Panc1 (cell line): Measurements from ENCODE around the gene C2CD4A. TPM values are rescaled to one million over a fixed set of nuclear protein-coding genes. Genes with fewer than 3 reads are reported as not detected.

ENCODE experiments used
- ATAC-seq: fragments of 200-7000 bp; cut with Tn5 transposase; 2 replicates; pipeline ENCODE4 v1.9.1; 2020; ENCODE audit warnings: mild to moderate bottlenecking, moderate library complexity
- BruUV-seq: library from RNA; stranded (reverse); fragments of 400-500 nt; replicated peaks from 2 replicates; lab custom pipeline; 2021; lab: Mats Ljungman, UMichigan
- CTCF ChIA-PET: fragments of 300-600 bp; sonication (Branson Sonifier 250); formaldehyde crosslinking; loops from one replicate; lab custom pipeline; 2022; ENCODE audit warnings: antibody characterized with exemption; lab: Charles Lee
- POLR2A ChIA-PET: fragments of 300-600 bp; sonication (Branson Sonifier 250); formaldehyde crosslinking; loops from one replicate; lab custom pipeline; 2022; ENCODE audit warnings: antibody characterized with exemption; lab: Charles Lee
- DNase-seq: peaks from one replicate; pipeline ENCODE4 v3.0.0-alpha.2; 2010; ENCODE audit warnings: low read depth, low spot score
- H3K27ac ChIP-seq: 2 replicates; pipeline ENCODE4 v1.5.1; 2011; ENCODE audit warnings: mild to moderate bottlenecking, low read length, inconsistent platforms
- H3K27me3 ChIP-seq: fragments of 200-500 bp; sonication (Bioruptor generic); 2 replicates; pipeline ENCODE4 v1.6.0; 2014; ENCODE audit warnings: low read length, inconsistent platforms; ENCODE audit not compliant: control insufficient read depth, insufficient read depth
- H3K36me3 ChIP-seq: fragments of 200-500 bp; sonication (Bioruptor generic); 2 replicates; pipeline ENCODE4 v1.5.1; 2014; ENCODE audit warnings: inconsistent platforms, mild to moderate bottlenecking, low read length, moderate library complexity; ENCODE audit not compliant: control insufficient read depth, insufficient read depth
- H3K4me1 ChIP-seq: 2 replicates; pipeline ENCODE4 v1.5.1; 2011; ENCODE audit warnings: inconsistent platforms, mild to moderate bottlenecking, low read length, moderate library complexity; ENCODE audit not compliant: control insufficient read depth, insufficient read depth
- H3K4me3 ChIP-seq, 2 experiments: 2 replicates each; pipeline ENCODE4 v1.5.1; 2011 to 2012; ENCODE audit warnings: low read depth in 2 of 2, low read length in 2 of 2, mild to moderate bottlenecking in 2 of 2, inconsistent platforms in 1 of 2, moderate library complexity in 1 of 2
- H3K9me3 ChIP-seq: fragments of 200-500 bp; sonication (Bioruptor generic); 2 replicates; pipeline ENCODE4 v1.5.1; 2014; ENCODE audit warnings: low read depth, mild to moderate bottlenecking, inconsistent platforms, low read length, moderate library complexity; ENCODE audit not compliant: control insufficient read depth, insufficient read depth
- CTCF ChIP-seq: fragments of 450-650 bp; IDR thresholded peaks from 2 replicates; pipeline ENCODE4 v1.5.1; 2017; ENCODE audit warnings: mild to moderate bottlenecking
- POLR2AphosphoS5 ChIP-seq: IDR thresholded peaks from 2 replicates; pipeline ENCODE4 v1.6.1; 2012; ENCODE audit warnings: mild to moderate bottlenecking, low read depth, low read length, moderate library complexity
- REST ChIP-seq, 2 experiments: IDR thresholded peaks; 2 replicates each; pipeline ENCODE4 v1.6.1; 2011 to 2012; ENCODE audit warnings: low read depth in 2 of 2, control low read depth in 1 of 2, low read length in 1 of 2, mild to moderate bottlenecking in 1 of 2, moderate library complexity in 1 of 2; ENCODE audit not compliant: insufficient read depth in 1 of 2
- SIN3A ChIP-seq: IDR thresholded peaks from 2 replicates; pipeline ENCODE4 v1.6.1; 2012; ENCODE audit warnings: low read depth, mild to moderate bottlenecking, low read length, moderate library complexity, borderline replicate concordance; ENCODE audit not compliant: insufficient read depth
- TCF7L2 ChIP-seq: IDR thresholded peaks from 2 replicates; pipeline ENCODE4 v1.6.1; 2011; ENCODE audit warnings: mild to moderate bottlenecking, low read depth, low read length, inconsistent platforms
- in situ Hi-C: cut with HindIII; loops from 2 replicates; pipeline ENCODE4 v1.10.0; 2016; ENCODE audit warnings: low sequenced_read_pairs, low pct_unique_long_range_greater_than_20kb
- intact Hi-C: fragments of 100-400 bp; cut with micrococcal nuclease; formaldehyde crosslinking; loops from one replicate; pipeline ENCODE4 v1.10.0; 2022; ENCODE audit not compliant: unreplicated experiment
- total RNA-seq: library from RNA; stranded (reverse); gene quantifications from one replicate; pipeline ENCODE4 v1.2.1, GENCODE V29; 2021; ENCODE audit not compliant: unreplicated experiment

The C2CD4A gene
- total RNA-seq, 1 experiment from 2014 or later: 0.15 TPM

DNA sequence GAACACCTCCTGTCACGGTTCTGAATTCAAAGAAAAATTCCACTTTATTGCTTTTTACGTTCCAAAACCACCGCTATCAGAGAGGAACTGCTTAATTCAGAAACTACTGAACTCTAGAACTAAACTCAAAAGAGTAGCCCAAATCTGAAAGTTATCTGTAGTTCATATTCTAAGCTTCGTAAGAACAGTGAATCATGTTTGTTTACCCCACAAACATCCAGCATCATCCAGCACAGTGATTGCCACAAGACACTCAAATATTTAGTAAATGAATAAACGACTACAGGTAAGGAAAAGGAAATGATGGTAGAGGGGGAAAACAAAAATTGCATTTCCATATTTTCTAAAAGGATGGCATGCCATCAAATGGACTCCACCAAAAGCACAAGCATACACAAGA lies 38.9 kb upstream of the C2CD4A start:
- TF ChIP-seq CTCF (no peak), TCF7L2 (no peak), REST (IDR thresholded peaks at IDR 0.05; ENCODE audit: insufficient read depth in 1 of 2, low read depth in 2 of 2, low read length in 1 of 2) (no peak)
- H3K4me3 ChIP-seq: no peak overlapping the region
- no peaks in the 10 kb centered on the region for H3K9me3 ChIP-seq
- no TSS peak for BruUV-seq
- H3K36me3 ChIP-seq: peaks cover 4% of the 10 kb centered on the region; the same call in 1 of the 2 replicates
- ChIA-PET POLR2A (no interaction called here), CTCF (no interaction called here)
- in situ Hi-C loops (no loop called here), intact Hi-C loops (no loop called here)
- no peaks in the 10 kb centered on the region for H3K4me1 ChIP-seq
- H3K27ac ChIP-seq: no peak overlapping the region
- ATAC-seq (no peak), DNase-seq (no peak)
- H3K27me3 ChIP-seq: no peaks in the 10 kb centered on the region

- no peak for TF ChIP-seq TCF7L2
- no peak for TF ChIP-seq SIN3A
- no peak for TF ChIP-seq POLR2AphosphoS5
- DNase-seq (no peak), ATAC-seq (peak; percentile 70; the same call in 1 of the 2 replicates)
- ChIA-PET CTCF (no interaction called here), POLR2A (no interaction called here)
- BruUV-seq: no TSS peak
- Histone ChIP-seq H3K4me1 (0 out of 2 replicates have a peak, but pooled peaks cover 7% of the 10 kb centered on the region), H3K36me3 (peaks cover 12% of the 10 kb centered on the region; the same call in 1 of the 2 replicates), H3K9me3 (no peaks in the 10 kb centered on the region), H3K27ac (no peak overlapping the region), H3K27me3 (no peaks in the 10 kb centered on the region), H3K4me3 (no peak overlapping the region)
- intact Hi-C loops (no loop called here), in situ Hi-C loops (no loop called here)
These were observed 31.4 kb upstream of the C2CD4A start for GRCh38 chr15:62035256-62035924.

DNA sequence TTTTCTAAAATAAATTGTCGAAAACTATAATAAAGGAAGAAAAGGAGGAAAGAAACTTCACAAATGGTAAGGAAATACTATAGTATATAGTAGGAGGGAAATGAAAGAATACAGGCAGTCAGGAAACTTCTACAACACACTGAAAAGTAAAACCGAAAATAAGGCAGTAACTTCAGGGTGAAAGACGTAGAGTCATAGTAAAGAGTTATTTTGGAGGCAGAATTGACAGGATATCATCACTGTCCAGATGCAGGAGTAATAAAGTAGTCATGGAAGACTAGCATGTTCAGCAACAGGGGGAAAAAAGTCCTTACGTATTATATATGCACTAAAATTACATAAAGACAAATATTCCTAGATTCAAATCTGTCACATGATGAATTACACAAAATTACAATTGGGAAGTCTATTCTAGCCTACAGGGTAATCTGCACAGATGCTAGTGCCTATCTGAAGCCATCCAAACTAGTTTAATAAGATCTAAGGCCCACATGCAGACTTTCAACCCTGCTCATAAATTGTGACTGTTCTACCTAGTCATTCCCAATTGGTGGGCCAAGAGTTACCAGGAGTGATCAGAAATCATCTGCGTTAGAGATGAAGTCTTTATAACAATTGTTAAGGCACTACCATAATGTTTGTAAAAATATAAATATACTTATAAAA lies 20.6 kb upstream of the C2CD4A start:
- intact Hi-C loops: no loop called here
- BruUV-seq: no TSS peak
- ATAC-seq: no peak

More for the DNA sequence above, 20.6 kb upstream of the C2CD4A start:
- Histone ChIP-seq H3K36me3 (no peaks in the 10 kb centered on the region), H3K4me3 (no peak overlapping the region), H3K27me3 (no peaks in the 10 kb centered on the region), H3K4me1 (no peaks in the 10 kb centered on the region; the same call in 1 of the 2 replicates), H3K9me3 (no peaks in the 10 kb centered on the region), H3K27ac (no peak overlapping the region)
- POLR2A ChIA-PET: no interaction called here
- no peak for DNase-seq
- in situ Hi-C loops: no loop called here
- no peak for TF ChIP-seq SIN3A
- no peak for TF ChIP-seq POLR2AphosphoS5
- no peak for TF ChIP-seq CTCF
- no peak for TF ChIP-seq REST (IDR thresholded peaks at IDR 0.05; ENCODE audit: insufficient read depth in 1 of 2, low read depth in 2 of 2, low read length in 1 of 2)
- TF ChIP-seq TCF7L2: no peak
- CTCF ChIA-PET: no interaction called here
